Measurements from ENCODE around the gene TCF4.
A peak's percentile ranks its signal among the peaks of the same experiment; 100 is the strongest.

Gene TCF4

DNA sequence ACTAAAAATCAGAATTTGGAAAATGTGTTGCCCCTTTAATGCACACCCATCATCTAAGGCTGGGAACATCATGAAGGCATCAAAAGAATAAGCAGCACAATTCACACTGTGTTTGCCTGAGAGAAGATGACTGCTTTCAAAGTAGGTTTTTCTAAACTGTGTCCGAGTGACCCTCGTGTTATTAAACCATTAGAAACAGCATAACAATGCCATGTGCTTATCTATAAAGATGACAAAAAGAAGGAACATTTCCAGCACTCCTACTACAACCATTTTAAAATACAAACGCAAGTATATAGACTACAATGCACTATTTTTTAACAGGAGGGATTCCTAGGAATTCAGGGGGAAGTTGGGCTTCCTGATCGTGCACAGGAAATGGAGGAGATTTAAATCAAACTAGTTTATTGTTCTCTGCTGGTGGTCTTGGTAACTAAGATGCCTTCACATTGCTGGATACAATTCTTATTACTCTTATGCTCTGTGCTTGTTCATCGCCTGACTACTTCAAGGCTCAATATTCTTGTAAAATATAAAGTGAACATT lies 322.8 kb downstream of the TCF4 start:
- no peak for DNase-seq (ENCODE audit: low read depth, low spot score)

DNA sequence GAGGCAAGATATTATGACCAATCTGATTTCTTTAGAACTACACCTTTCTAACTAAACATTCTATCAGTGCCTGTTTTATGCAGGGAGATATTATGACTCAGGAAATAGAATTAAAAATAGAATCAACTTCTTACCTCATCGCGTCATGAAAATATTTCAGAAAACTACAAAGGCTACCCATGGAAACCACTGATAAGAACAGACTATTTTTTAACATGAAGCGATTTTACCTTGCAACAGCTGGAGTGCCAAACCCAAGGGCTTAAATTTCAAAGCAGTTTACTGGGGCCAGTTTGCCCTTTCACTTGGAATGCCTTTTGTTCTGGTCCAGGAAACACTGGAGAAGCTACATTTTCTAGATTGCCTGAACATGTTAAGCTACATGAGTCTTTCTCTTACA lies 323.9 kb downstream of the TCF4 start:
- no peak for DNase-seq (ENCODE audit: low read depth, low spot score)

DNA sequence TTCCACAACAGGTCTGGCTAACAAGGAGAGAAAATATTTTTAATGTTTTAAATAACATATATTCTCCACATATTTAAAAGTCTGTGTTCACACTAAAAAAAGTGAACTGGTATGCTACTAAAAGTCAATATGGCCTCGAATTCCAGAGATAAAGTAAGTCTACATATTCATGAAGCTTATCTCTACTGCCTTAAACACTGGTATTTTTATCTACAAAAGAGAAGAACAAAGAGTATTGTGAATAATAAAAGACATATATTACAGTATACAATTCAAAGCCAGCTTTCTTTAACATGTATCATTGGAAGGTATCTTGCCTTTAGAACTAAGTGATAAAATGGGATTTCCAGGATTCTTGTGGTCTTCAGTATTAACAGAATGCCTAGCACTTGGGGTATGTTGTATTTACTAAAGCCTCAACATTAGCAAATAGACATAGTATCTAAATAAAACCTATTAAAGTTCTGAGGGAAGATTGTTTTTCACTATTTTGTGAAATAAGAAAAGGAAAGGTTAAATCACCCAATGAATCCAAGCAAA lies 325.9 kb downstream of the TCF4 start:
- DNase-seq (ENCODE audit: low read depth, low spot score): no peak

DNA sequence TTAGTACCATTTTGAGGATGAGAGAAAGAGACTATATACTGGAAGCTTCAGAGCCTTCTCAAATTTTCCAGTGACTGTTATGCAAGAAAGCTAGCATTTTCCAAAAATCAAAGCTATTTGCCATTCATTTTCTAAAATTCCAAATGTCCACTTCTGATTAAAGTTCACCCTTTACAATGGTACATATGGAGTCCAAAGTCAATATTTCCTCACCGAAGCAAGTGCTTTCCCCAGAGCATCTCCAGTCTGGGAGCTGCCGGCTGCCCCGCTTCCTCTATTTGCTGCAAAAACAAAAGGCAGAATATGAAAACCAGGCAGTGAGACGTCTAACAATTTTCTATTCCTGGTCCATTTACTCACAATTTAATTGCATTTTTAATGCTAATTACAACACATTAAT lies 326.7 kb downstream of the TCF4 start:
- no peak for DNase-seq (ENCODE audit: low read depth, low spot score)

DNA sequence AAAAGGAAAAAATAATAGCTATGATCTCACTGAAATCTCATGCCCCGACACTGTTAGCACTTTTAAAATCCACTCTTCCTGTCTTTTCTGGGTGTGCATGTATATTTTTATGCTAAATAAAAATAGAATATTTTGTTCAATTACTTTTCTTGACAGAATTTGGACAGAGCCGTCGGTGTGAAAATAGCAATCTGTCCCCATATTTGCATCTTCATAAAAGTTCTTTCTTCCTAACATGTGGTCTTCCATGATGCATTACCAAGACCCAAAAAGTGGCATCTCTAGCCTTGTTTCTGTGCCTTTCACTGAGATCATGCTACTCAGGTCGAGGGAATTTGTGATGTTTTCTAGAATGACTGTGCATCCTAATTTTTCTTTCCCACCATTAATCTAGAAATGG lies 329.9 kb downstream of the TCF4 start:
- no peak for DNase-seq (ENCODE audit: low read depth, low spot score)

DNA sequence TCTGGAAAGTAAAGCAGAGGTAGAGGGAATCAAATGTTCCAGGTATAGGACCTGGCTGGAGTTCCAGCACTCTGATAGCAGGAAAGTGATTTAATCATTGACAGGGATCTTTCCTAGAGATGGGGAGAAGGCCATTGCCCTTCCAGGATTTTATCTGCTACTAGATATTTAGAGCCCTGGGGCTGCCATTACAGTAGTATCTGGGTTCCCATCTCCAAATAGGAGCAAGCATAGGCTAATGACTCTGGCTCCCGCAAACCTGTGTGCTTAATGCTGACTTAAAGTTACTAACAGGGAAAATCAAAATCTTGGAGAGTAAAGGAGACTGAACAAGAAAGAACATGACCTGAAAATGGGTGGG lies 331.1 kb downstream of the TCF4 start:
- DNase-seq (ENCODE audit: low read depth, low spot score): no peak

DNA sequence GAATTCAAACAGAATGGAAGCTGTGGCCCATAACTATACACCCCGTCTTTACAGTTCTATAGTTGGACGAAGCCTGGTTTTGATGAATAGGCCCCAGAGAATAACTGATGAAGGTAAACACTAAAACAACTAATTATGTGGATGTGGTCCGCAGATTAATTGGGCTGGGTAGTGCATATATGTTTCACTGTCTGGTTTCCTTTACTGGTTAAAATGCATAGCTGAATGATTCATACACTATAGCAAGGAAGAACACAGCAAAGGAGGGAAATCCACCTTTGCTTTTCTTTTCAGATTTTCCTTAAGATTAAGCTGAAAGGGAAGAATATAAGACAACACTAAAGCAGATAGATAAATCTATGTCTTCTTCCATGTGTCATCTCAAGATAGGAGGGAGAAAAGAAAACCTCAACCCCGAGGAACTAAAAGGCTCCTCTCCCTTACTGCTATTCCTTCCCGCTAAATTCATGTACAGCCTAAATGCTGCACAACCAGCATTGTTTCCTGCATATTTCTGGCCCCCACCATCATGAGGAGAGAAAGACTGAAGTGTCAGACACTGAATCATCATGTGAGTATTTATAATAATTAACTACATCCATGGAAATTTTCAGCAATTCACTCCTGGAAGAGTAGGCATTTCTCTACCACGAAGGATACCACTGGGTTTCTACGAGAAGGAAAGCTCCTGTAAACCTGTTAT lies 331.6 kb downstream of the TCF4 start:
- DNase-seq (ENCODE audit: low read depth, low spot score): no peak

DNA sequence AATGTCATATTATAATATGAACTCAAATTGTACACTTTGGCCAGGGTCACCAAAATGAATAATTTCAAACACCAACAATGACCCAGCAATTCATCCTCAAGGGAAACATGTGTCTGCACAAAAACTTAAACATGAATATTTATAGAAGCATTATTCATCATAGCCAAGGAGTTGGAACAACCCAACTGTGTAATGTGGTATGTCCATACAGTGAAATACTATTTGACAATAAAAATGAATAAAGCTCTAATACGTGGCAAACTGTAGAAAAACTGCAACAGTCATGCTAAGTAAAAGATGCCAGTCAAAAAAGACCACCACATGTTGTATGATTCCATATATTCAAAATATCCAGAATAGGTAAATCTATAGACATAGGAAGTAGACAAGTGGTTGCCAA lies 334.2 kb downstream of the TCF4 start:
- no peak for DNase-seq (ENCODE audit: low read depth, low spot score)

DNA sequence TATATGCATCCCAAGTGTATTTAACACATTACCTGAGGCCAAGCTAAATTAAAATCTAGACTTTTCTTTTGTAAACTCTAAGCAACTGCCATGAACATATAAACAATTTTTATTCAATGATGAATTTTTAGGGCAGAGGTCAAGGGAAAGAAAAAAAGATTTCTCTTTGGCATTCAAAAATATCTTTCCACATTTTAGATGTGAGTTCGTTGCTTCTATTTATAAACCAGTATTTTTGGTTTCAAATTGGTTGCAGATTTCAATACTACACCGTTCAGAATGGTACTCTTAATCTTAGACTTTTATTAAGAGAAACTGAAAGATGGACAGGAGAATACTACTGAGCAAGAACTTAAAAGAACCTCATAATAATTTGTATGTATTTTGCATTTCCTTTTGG lies 335.1 kb downstream of the TCF4 start:
- no peak for DNase-seq (ENCODE audit: low read depth, low spot score)

DNA sequence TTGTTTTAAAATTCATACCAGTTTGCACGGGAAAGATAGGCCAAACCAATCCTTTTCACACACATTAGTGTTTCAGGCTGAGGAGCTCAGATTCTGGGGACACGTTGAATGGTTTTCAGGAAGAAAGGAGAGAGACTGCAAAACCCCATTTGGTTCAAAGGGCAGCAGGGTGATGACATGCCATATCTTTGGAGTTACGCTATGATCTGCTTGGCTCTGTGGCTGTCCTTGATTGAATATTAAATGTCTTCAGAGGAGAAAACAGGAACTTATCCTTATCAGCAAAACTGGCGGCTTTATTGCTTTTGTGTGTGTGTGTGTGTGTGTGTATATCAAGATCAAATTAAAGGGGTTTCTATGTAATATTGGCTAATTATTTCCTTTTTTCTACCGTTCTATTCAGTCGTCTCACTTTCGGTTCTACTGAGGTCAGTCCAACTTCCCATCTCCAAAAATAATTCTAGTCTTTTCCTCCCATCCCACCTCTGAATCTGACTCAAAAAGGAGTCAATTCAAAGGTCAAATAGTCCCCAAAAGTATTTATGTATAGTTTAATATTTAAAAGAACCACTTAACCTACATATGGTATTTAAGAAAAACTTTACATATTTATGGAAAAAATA lies 335.8 kb downstream of the TCF4 start:
- no peak for DNase-seq (ENCODE audit: low read depth, low spot score)

DNA sequence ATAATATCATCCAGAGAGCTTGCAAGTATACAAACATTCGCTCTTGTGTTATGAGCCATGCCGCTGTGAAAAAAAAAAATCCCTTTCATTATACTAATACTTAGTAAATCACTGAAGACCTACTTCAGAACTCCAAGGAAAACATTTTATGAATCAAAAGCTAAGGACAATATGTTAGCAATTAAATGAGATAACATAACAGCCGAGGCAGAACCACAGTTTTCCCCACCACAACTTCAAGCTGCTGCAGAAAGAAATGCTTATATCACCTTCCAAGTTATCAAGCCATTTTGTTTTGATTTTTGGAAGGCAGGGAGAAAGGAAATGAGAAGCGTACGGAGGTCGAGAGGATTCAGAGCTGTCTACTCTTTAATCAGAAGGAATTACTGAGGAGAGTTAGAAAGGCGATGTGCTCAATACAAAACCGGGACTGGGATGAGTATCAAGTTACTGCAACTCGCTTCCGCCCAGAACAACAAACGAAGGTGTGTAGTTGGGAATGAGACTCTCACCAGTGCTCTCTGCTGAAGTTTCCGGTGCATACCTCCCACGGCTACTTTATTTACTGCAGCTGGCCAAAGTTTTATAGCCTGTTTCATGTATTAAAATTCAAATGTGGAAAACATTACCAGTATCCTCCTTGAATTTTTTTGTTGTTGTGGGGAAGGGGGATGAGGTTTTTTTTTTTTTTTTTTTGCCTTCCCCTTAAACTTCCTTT lies 336.6 kb downstream of the TCF4 start:
- DNase-seq (ENCODE audit: low read depth, low spot score): no peak

DNA sequence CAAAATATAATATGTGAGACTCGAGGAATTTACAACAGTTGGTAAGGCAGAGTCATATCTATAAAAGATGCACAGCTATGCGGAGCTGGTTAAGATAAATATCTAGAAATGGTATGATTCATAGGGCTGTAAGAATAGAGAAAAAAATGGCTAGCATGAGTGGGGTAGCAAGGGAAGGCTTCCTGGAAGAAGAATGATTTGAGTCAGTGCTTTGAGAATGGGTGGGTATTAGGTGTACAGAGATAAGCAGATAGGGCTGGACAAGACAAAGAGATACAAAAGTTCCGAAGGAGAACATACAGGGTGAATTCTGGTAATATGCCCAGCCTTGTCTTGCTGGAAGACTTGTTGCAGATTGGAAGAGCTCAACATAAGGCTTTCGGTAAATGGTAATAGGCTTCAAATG lies 337.2 kb downstream of the TCF4 start:
- no peak for DNase-seq (ENCODE audit: low read depth, low spot score)

DNA sequence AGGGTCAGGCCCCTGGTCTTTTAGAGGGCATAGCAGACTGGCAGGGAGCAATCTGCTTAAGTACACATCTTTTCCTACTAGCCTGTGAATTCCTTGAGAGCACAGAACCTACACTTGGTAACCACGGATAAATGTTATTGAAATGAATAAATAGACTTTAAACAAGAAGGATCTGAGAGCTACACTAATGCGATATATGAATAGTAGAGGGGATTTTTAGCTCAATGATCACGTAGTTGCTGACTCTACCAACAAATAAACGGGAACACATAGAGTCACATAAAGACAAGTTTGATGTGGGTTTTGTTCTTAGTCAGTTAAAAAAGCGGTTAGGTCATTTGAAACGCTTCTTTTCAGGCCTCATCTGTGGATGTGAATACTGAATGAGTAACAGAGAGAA lies 338.4 kb downstream of the TCF4 start:
- DNase-seq (ENCODE audit: low read depth, low spot score): no peak

DNA sequence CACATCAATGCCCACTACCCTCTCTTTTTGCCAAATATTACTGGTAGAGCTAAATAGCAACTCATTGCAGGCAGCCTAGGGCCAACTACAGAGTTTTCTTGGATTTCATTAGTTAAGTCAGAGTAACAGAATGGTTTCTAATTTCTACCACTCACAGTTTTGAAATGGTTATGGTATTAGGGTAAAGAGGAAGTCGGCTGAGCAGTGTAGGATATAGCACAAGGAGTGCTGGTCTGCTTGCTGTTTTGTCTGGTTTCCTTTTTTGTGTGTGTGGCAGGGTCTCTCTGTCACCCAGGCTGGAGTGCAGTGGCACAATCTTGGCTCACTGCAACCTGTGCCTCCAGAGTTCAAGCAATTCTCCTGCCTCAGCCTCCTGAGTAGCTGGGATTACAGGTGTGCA lies 339.5 kb downstream of the TCF4 start:
- no peak for DNase-seq (ENCODE audit: low read depth, low spot score)

DNA sequence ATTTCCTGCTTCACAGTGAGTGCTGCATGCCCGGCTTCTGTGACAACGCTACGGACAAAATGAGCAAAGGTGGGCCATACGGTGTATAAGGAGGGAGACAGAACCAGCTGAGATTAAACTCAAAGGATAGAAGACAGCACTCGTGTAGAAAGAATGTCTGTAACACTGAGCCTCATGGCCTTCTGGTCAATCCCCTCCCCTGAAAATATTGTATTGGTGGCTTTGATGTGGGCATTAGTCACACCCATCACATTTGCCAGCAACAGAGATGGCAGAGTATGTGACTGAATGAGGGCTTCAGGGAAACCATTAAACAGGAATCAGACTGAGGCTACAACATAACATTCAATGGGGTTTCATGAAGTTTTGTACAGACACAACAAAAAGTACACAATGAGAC lies 341.0 kb downstream of the TCF4 start:
- no peak for DNase-seq (ENCODE audit: low read depth, low spot score)

DNA sequence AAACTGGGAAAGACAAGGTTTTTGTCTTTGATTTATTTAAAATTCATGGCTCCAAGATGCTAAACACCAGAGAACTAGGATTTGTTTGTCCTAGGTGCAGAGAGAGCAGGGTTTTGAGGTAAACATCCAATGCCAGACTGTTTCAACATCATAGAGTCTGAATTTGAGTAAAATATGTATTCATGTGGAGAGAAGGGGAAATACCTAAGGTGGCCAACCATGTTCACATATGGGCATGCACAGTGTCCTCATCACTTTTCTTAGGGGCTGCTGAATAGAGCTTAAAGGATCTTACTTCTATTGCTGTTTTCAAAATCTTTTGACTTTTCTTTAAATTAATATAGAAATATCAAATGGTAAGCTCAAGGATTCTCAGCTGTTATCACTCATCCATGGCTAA lies 341.7 kb downstream of the TCF4 start:
- DNase-seq (ENCODE audit: low read depth, low spot score): no peak

DNA sequence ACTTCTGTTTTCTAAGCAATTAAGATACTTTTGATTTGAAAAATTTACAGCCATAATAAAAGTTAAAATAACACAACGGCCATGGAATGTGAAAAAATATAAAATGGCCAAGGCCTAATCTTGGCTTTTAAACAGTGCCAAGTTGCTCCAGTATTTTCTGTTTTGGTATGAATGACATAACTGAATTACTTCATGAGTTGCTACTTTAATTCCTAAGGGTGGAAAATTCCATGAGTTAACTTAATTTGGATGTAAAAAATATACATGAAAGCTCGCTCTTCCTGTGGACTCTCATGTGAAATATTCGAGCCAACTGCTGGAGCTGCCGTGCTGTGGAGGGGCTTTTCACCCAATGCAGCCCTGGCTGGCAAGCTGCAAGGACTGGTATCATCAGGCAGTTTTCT lies 342.8 kb downstream of the TCF4 start:
- no peak for DNase-seq (ENCODE audit: low read depth, low spot score)

DNA sequence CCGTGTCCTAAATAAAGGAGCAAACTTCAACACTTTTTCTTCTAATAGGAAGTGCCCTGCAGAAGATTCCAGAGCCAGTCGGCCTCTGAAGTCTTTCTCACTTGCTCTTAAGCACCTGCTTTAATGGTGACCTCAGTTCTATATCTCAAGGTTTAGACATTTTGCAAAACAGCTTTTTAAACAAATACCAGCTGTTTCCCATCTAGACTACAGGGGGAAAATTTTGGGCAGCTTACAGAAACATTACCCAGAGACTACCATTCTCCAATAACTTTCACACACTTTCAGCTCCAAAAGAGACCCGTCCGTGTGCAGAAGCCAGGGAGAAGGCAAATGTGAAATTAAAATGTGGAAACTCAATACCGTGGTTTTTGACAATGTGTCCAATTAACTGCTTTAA lies 343.4 kb downstream of the TCF4 start:
- DNase-seq (ENCODE audit: low read depth, low spot score): no peak

DNA sequence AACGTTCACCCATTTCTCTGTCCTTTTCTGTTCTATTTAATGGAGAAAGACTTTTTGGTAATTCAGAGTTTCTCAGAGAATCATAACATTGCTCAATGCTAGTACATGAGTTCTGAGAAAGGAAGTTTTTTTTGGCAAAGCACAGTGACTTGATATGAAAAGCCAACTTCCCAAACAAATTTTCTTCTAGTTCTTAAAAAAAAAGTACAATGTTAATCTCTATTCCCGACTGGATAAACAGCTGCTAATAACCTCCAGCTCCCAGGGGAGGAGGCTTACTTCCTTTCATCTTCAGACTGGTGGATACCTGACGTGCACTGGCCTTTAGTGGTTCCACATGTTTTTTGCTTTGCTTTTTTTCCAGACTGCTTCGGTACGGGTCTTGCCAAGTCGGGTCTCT lies 344.1 kb downstream of the TCF4 start:
- peak; percentile 71 for DNase-seq (ENCODE audit: low read depth, low spot score)

DNA sequence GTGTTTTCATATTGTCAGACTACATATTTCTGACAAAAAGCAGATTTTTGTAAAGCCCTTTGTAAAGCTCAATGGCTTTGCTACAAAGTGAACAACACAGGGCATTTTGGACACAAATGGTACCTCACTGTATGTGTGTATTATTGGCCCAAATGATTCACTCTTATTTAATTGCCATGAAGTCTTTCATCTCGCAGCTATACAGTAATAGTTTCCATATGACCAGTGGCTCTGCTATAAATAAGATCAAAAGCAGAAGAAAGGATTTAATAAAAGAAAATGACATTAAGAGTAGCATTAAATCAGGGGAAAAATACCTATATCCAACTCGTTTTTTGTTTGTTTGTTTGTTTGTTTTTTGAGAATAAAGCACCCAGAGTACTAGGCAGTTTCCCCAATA lies 344.7 kb downstream of the TCF4 start:
- DNase-seq (ENCODE audit: low read depth, low spot score): no peak

DNA sequence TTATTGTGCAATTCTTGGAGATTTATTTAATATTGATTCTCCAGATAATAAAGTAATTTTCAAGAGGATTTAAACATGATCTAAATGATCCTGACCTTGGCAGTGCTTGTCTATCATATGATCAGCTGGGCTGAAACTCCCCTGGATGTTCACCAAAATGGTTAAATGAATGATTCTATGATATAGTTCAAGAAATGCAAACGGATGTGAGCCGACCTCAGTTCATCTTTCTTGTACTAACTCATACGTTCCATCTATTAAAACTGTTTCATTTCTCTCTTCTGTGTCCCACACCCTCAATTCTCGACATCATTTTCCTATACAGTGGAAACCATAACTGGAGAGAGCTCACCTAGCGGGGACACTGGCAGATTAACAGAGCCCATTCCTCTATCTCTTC lies 347.0 kb downstream of the TCF4 start:
- no peak for DNase-seq (ENCODE audit: low read depth, low spot score)

DNA sequence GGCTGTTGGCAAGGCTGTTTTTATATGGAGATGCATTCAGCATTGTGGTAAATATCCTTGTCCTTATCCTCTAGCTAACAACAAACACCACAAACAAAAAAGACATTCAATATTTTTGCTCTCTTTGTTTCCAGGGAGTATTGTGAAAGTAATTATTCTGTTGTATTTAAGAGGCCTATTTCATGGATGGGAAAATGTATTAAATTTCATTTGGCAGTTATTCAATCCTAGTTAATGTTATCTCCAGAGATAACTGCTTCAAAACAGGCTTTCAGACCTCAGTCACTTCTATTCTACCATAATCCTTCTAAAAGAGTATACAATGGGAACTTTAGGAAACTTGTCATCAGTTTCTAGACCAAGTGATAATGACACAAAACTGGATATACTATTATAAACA lies 348.3 kb downstream of the TCF4 start:
- DNase-seq (ENCODE audit: low read depth, low spot score): no peak

DNA sequence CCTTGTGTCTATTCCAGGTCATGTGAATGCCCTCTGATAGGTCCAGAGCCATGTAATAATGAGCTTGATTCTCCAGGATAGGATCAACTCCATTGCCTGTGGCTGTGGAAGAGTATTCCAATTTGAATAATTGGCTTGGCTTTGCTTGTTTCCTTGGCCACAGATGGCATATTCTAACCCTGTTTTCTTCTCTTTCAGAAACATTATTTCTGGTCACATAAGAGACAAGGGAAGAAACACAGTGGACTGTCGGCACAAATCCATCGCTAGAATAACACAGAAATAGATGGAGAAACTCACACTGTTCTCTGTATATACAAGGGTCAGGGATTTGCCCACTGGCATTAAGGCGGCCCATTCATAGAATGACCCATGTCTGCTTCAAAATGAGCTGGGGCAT lies 350.3 kb downstream of the TCF4 start:
- DNase-seq (ENCODE audit: low read depth, low spot score): no peak

Data from brain pericyte (primary cell).